GM18519 (cell line): Measurements from ENCODE around the gene PIK3C2G.
"Not testable (repeated sequence)": the region's sequence is repeated elsewhere in the genome, so short reads cannot be mapped to it uniquely, and the experiment has no call there.

Experiments
- ATAC-seq: cut with Tn5 transposase; IDR thresholded peaks from one replicate; pipeline ENCODE4 v1.9.1; 2021; ENCODE audit warnings: mild to moderate bottlenecking, moderate library complexity; ENCODE audit not compliant: unreplicated experiment, low FRiP score

The PIK3C2G gene

DNA sequence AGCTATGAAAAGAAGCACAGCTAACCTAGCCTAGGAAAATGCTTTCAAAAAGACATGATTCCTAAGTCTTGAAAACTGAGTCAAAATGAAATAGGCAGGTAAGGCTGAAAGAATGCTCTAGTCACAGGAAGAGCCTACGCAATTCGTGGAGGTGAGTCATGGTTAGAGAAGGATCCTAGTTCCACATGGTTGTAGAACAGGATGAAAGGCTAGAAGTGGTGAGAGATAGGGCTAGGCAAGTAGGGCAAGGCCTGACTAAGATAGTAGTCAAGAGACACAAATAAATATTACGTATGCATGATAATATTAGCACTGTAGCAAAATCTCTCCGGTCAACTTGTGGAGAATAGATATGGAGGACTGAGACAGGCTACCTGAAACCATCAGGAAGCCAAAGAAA lies 429.3 kb downstream of the PIK3C2G start:
- ATAC-seq, result no peak

DNA sequence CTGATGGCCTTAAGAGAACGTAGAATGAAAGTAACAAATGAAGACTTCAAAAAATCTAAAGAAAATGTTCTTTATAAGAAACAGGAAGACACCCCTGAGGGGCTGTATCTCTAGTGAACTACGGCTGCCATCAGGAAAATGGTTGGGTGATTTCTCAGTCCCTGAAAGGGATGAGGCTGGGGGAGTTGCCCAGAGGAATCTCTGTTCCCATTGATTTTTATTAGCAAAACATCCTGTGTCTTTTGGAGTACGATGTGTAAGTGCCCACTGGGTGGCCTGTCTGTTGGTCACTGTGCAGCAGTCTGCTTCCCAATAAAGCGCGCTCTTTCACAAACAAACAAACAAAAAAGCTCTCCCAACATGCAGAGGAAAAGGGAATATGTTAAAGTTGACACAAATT lies 432.7 kb downstream of the PIK3C2G start:
- ATAC-seq, result not testable (repeated sequence)

DNA sequence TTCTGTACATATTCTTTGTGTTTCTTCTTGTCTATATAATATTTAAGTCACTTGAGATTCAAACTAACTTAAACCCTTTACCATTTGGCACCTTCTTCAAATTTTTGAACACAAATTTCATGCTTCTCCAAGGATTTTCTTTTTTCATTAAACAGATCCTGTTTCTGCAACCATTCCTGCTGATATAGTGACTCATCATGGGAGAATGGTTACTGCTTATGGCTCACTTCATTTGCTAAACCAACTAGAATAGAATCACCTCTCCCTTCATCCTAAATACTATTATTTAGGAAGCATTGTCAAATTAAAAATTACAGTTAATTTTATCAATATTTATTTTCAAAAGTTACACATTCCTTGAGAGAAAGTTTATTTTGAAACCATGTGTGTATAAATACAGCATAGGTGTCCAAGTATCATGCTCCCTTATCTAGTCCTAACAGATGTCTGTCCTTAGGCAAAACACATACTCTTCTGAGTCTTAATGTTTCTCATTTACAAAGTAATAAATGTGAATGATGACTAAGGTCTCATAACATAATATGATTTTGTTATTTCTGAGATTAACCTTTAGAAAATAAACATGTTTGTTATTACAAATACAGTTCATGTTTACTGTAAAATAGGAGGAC lies 435.8 kb downstream of the PIK3C2G start:
- ATAC-seq, result no peak
